ENCODE results near the gene NXPH3. TPM values are rescaled to one million over a fixed set of nuclear protein-coding genes. Genes with fewer than 3 reads are reported as not detected.

NXPH3 gene
- total and polyA plus RNA-seq, 2 donors (not counting 3 experiments of a cell fraction or from before 2014, with no cell fraction given) = 1.7 to 2.0 TPM

DNA sequence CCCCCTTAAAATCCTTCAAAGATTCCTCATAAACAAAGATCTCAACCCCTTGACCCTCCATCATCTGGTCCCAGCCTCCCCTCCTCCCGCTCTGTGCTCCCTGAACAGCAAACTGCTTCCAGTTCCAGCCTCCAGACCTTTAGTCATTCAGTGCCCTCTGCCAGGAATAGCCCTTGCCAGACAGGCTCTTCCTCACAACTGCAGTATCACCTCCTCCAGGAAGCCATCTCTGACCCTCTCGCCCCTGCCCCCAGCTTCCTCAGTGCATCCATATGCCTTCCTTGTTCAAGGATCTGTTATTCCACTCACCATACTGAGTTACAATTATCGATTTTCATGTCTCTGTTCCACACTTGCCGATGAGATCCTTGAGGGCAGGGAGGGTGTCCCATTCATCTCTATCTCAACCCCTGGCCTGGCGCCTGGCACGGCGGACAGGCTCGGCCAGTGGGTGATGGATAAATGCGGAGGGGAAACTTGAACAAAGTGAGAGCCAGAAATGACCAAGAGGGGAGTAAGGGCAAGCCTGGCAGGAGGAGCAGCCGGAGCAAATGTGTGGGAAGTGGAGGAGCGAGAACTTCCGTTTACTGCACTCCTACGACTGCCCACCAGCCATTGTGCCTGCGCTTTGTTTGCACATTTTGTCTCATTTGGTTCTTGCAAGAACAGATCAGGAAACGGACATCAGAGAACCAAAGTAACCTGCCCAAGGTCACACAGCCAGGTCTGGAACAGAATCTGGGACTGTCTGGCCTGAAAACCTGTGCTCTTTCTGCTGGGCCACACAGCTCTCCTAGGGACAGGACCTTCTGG is 2.0 kb upstream of the NXPH3 start:
- H3K9ac ChIP-seq (replicated peaks; ENCODE audit: extremely low read depth, insufficient read depth, low read length) = no peak overlapping the region
- intact Hi-C loops (cut with micrococcal nuclease) = no loop called here
- no peaks in the 10 kb centered on the region for H3K79me2 ChIP-seq (ENCODE audit: control insufficient read depth, insufficient read depth, low read length)
- no peak overlapping the region for H2AFZ ChIP-seq (ENCODE audit: low read depth, low read length)
- H3K4me3 ChIP-seq (replicated peaks in 1 of 3; ENCODE audit: insufficient read depth in 1 of 3, low read depth in 1 of 3, low read length in 3 of 3) = no peak overlapping the region
- no peaks in the 10 kb centered on the region for H3K36me3 ChIP-seq (ENCODE audit: control insufficient read depth in 2 of 2, extremely low read depth in 1 of 2, insufficient read depth in 2 of 2, low read length in 2 of 2)
- ChIA-PET POLR2A (no interaction called here), CTCF (interaction anchor here (0.8 to 14.0 kb wide), 5 partner anchors 13 to 278 kb away, joined by 3 to 786 read pairs (median 4); partner anchors contain the start of gene SLC35B1)
- dilution Hi-C loops (cut with MboI; ENCODE audit: extremely low pct_ligation_motif_present, low sequenced_read_pairs) = no loop called here
- H3K4me2 ChIP-seq (ENCODE audit: insufficient read depth, low read length) = no peak overlapping the region
- H4K20me1 ChIP-seq (replicated peaks; ENCODE audit: control insufficient read depth, extremely low read depth, insufficient read depth, low read length) = no peaks in the 10 kb centered on the region
- no peaks in the 10 kb centered on the region for H3K9me3 ChIP-seq (replicated peaks; ENCODE audit: control insufficient read depth, insufficient read depth, low read length)
- no peak overlapping the region for H3K27ac ChIP-seq (ENCODE audit: insufficient read depth, low read depth, low read length)
- FAIRE-seq (no peak), DNase-seq (ENCODE audit: low read depth, low spot score) (no peak)
- peaks cover 4 to 8% of the 10 kb centered on the region in 2 experiments for H3K27me3 ChIP-seq (ENCODE audit: control insufficient read depth in 2 of 2, insufficient read depth in 2 of 2, low read length in 2 of 2)
- H3K4me1 ChIP-seq (ENCODE audit: control insufficient read depth, extremely low read depth, insufficient read depth, low read length) = peaks cover 13% of the 10 kb centered on the region
- TF ChIP-seq POLR2AphosphoS5 (IDR thresholded peaks at IDR 0.05; ENCODE audit: insufficient read depth, low read depth, low read length) = no peak
- TF ChIP-seq CTCF (IDR thresholded peaks at IDR 0.05; ENCODE audit: extremely low read depth in 1 of 2, insufficient read depth in 1 of 2, low read depth in 1 of 2, low read length in 2 of 2) = no peak
- no peak for TF ChIP-seq EZH2 (IDR thresholded peaks at IDR 0.05; ENCODE audit: borderline replicate concordance, low read depth, low read length, severe bottlenecking)
- no peak for TF ChIP-seq GATA2 (IDR thresholded peaks at IDR 0.05; ENCODE audit: insufficient read depth, insufficient read length, low read depth, low read length)
- no peaks in the 10 kb centered on the region for H3K9me1 ChIP-seq (replicated peaks; ENCODE audit: control insufficient read depth, extremely low read depth, insufficient read depth, low read length)
- BruUV-seq (replicated peaks) = no TSS peak

Measured in endothelial cell of umbilical vein (primary cell).